Dedifferentiated amniotic fluid mesenchymal stem cell (primary cell): ENCODE data around the gene KRTDAP.

Source experiments
- DNase-seq: peaks from one replicate; pipeline ENCODE4 v3.0.0-alpha.2; 2016; ENCODE audit errors: extremely low spot score

KRTDAP gene

GRCh38 chr19:35454663-35455062 is 35.6 kb downstream of the KRTDAP start:
- no peak for DNase-seq

- no peak for DNase-seq
Observed at GRCh38 chr19:35451338-35452096, 38.7 kb downstream of the KRTDAP start.

- no peak for DNase-seq
Observed at GRCh38 chr19:35449359-35450043, 40.8 kb downstream of the KRTDAP start.

GRCh38 chr19:35447606-35448469 is 42.4 kb downstream of the KRTDAP start, which contains the start of gene FFAR2:
FFAR2 (plus strand) TSS chr19:35448257; CDS start chr19:35449715, 1,458 bp downstream.
- DNase-seq, result no peak

GRCh38 chr19:35445826-35446593 is 44.3 kb downstream of the KRTDAP start:
- DNase-seq, result no peak

GRCh38 chr19:35444735-35445134 is 45.5 kb downstream of the KRTDAP start:
- DNase-seq, result no peak

GRCh38 chr19:35442091-35442490 is 48.2 kb downstream of the KRTDAP start:
- DNase-seq, result no peak

- no peak for DNase-seq
Observed at GRCh38 chr19:35439921-35440320, 50.3 kb downstream of the KRTDAP start.

- DNase-seq, result no peak
Observed at GRCh38 chr19:35438527-35438926, 51.7 kb downstream of the KRTDAP start.

- DNase-seq, result no peak
Observed at GRCh38 chr19:35438096-35438495, 52.2 kb downstream of the KRTDAP start.

GRCh38 chr19:35437406-35437951 is 52.8 kb downstream of the KRTDAP start:
- DNase-seq, result no peak
